Activated B cell treated with CpG ODN at 0.5 μM for 24 hours (primary cell): ENCODE data around the gene BLOC1S3. TPM values are rescaled to one million over a fixed set of nuclear protein-coding genes. Genes with fewer than 3 reads are reported as not detected.
A peak's percentile ranks its signal among the peaks of the same experiment; 100 is the strongest.

ENCODE experiments used
- ATAC-seq: fragments of 200-7000 bp; cut with Tn5 transposase; one replicate; pipeline ENCODE4 v1.10.0; 2021; ENCODE audit warnings: low read depth, mild to moderate bottlenecking, moderate library complexity
- CTCF ChIA-PET: fragments of 350-600 bp; sonication (Branson Sonifier 250); formaldehyde crosslinking; loops from one replicate; lab custom pipeline; 2021; ENCODE audit warnings: antibody characterized with exemption; lab: Charles Lee
- POLR2A ChIA-PET: fragments of 350-600 bp; sonication (Branson Sonifier 250); formaldehyde crosslinking; loops from one replicate; lab custom pipeline; 2021; ENCODE audit warnings: antibody characterized with exemption; lab: Charles Lee
- DNase-seq: peaks from one replicate; pipeline ENCODE4 v3.0.0; 2022
- H3K27ac Mint-ChIP-seq: one replicate; pipeline ENCODE4 v1.8.0; 2020; ENCODE audit warnings: mixed read lengths
- H3K27me3 Mint-ChIP-seq: one replicate; pipeline ENCODE4 v1.8.0; 2021; ENCODE audit warnings: mixed read lengths
- H3K36me3 Mint-ChIP-seq: one replicate; pipeline ENCODE4 v1.8.0; 2021; ENCODE audit warnings: low read depth, mixed read lengths
- H3K4me1 Mint-ChIP-seq: one replicate; pipeline ENCODE4 v1.8.0; 2021; ENCODE audit warnings: mixed read lengths
- H3K4me3 Mint-ChIP-seq: one replicate; pipeline ENCODE4 v1.8.0; 2020; ENCODE audit warnings: mild to moderate bottlenecking, mixed read lengths
- H3K9me3 Mint-ChIP-seq: one replicate; pipeline ENCODE4 v1.8.0; 2020; ENCODE audit warnings: mixed read lengths
- CTCF ChIP-seq: fragments of 200-600 bp; IDR thresholded peaks from one replicate; pipeline ENCODE4 v1.8.0; 2022; ENCODE audit warnings: antibody characterized with exemption, mild to moderate bottlenecking
- intact Hi-C: fragments of 100-400 bp; cut with micrococcal nuclease; formaldehyde crosslinking; loops from one replicate; pipeline ENCODE4 v1.15.1; 2024
- total RNA-seq: library from RNA; stranded (reverse); gene quantifications from 2 replicates; pipeline ENCODE4 v1.2.3, GENCODE V29; 2022

The BLOC1S3 gene
- total RNA-seq, 1 donor from 2014 or later = 16.5 TPM

DNA sequence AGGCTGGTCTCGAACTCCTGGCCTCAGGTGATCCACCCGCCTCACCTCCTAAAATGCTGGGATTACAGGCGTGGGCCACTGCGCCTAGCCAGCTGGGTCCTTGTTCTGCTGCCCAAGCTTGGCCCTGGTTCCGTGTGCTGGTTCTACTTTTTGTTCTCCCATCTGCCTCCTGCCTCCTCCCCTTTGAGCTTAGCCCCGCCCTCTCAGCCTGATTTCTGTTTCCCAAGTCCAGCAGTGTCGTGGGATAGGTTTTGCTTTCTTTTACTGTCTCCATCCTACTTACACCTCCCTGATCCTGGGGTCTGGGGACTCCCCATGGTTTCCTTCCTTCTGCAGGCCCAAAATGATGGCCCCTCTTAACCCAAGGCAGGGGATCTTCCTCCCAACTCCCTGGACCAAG lies 2.4 kb downstream of the BLOC1S3 start:
- DNase-seq (no peak), ATAC-seq (no peak)
- no peaks in the 10 kb centered on the region for H3K9me3 Mint-ChIP-seq
- H3K4me1 Mint-ChIP-seq = peaks cover 55% of the 10 kb centered on the region
- intact Hi-C loops = no loop called here
- peak overlapping the region; percentile 30 for H3K4me3 Mint-ChIP-seq
- H3K27ac Mint-ChIP-seq = no peak overlapping the region
- ChIA-PET CTCF (no interaction called here), POLR2A (no interaction called here)
- TF ChIP-seq CTCF = no peak
- no peaks in the 10 kb centered on the region for H3K27me3 Mint-ChIP-seq
- H3K36me3 Mint-ChIP-seq = peaks cover 28% of the 10 kb centered on the region

DNA sequence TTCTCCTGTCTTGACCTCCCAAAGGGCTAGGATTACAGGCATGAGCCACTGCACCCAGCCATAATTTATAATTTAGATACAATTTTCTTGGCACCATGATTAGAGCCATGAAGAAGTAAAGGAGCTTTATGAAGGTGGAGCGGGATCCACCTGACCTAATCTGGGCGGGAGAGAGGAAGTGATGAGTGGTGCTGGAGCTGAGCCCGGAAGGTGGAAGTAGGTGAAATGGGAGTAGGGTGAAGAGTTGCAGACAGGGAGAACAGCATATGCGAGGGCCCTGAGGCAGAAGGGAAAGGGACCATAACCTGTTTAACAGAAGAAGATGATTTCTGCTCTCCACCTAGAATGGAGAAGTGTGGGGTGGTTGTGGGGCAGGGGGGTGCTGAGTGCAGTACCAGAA lies 4.2 kb downstream of the BLOC1S3 start:
- no peak overlapping the region for H3K4me3 Mint-ChIP-seq
- DNase-seq (no peak), ATAC-seq (no peak)
- no peak overlapping the region for H3K27ac Mint-ChIP-seq
- ChIA-PET POLR2A (interaction anchor here (0.6 kb wide), 2 partner anchors 63 to 288 kb away, joined by 6 read pairs; no protein-coding TSS in a partner anchor), CTCF (interaction anchor here (1.2 kb wide), 1 partner anchor 87 kb away, joined by 4 read pairs; no protein-coding TSS in a partner anchor)
- peaks cover 28% of the 10 kb centered on the region for H3K36me3 Mint-ChIP-seq
- H3K27me3 Mint-ChIP-seq = no peaks in the 10 kb centered on the region
- H3K4me1 Mint-ChIP-seq = peaks cover 52% of the 10 kb centered on the region
- no peak for TF ChIP-seq CTCF
- H3K9me3 Mint-ChIP-seq = no peaks in the 10 kb centered on the region
- intact Hi-C loops = no loop called here

- ATAC-seq (no peak), DNase-seq (no peak)
- Mint-ChIP-seq H3K27me3 (no peaks in the 10 kb centered on the region), H3K4me1 (peaks cover 45% of the 10 kb centered on the region), H3K9me3 (no peaks in the 10 kb centered on the region), H3K4me3 (no peak overlapping the region), H3K27ac (no peak overlapping the region), H3K36me3 (peaks cover 22% of the 10 kb centered on the region)
- ChIA-PET POLR2A (no interaction called here), CTCF (no interaction called here)
- intact Hi-C loops = no loop called here
- no peak for TF ChIP-seq CTCF
These were observed 5.5 kb downstream of the BLOC1S3 start for GRCh38 chr19:45184115-45184514.

- Mint-ChIP-seq H3K27me3 (no peaks in the 10 kb centered on the region), H3K27ac (no peak overlapping the region), H3K4me3 (no peak overlapping the region), H3K9me3 (no peaks in the 10 kb centered on the region), H3K36me3 (peaks cover 11% of the 10 kb centered on the region), H3K4me1 (peaks cover 25% of the 10 kb centered on the region)
- ATAC-seq = no peak
- intact Hi-C loops = loop anchor here (1.0 kb wide), 4 partner anchors 169 to 497 kb away; no protein-coding TSS in a partner anchor
- TF ChIP-seq CTCF = no peak
- DNase-seq = no peak
- ChIA-PET CTCF (interaction anchor here (0.6 to 2.1 kb wide), 8 partner anchors 9 to 197 kb away, joined by 3 to 9 read pairs (median 3); partner anchors contain the start of genes BLOC1S3 and TRAPPC6A), POLR2A (interaction anchor here (0.6 to 1.4 kb wide), 3 partner anchors 8 to 556 kb away, joined by 3 to 5 read pairs (median 4); partner anchors contain the start of genes BLOC1S3 and TRAPPC6A)
These were observed 8.1 kb downstream of the BLOC1S3 start for GRCh38 chr19:45186509-45187334.
